ENCODE data around the gene TBL1XR1. TPM values are rescaled to one million over a fixed set of nuclear protein-coding genes. Genes with fewer than 3 reads are reported as not detected.

TBL1XR1 gene
- total and polyA plus RNA-seq, 2 of the 4 experiments (the other 2 are of a cell fraction) = 25.2 to 170 TPM

- H3K4me2 ChIP-seq (ENCODE audit: low read depth, low read length) = no peak overlapping the region
- H3K4me3 ChIP-seq (ENCODE audit: insufficient read depth, low read depth, low read length) = no peak overlapping the region
- H3K4ac ChIP-seq (ENCODE audit: low read depth, low read length) = no peak overlapping the region
- BruUV-seq (replicated peaks) = no TSS peak
- H2BK20ac ChIP-seq (ENCODE audit: low read depth, low read length) = no peak overlapping the region
- no peak overlapping the region for H4K5ac ChIP-seq (ENCODE audit: low read depth, low read length)
- H3K36me3 ChIP-seq (ENCODE audit: control insufficient read depth, insufficient read depth, low read length) = peaks cover 1% of the 10 kb centered on the region; the same call in 1 of the 2 replicates
- TF ChIP-seq CEBPB (IDR thresholded peaks at IDR 0.05; ENCODE audit: low read depth, low read length) (no peak), USF2 (IDR thresholded peaks at IDR 0.05; ENCODE audit: low read depth, low read length) (no peak), ELK1 (IDR thresholded peaks at IDR 0.05; ENCODE audit: borderline replicate concordance, low read depth, low read length) (no peak), MAFK (IDR thresholded peaks at IDR 0.05; ENCODE audit: low read depth, low read length) (no peak), MXI1 (IDR thresholded peaks at IDR 0.05; ENCODE audit: borderline replicate concordance, low read depth, low read length) (no peak), RCOR1 (IDR thresholded peaks at IDR 0.05; ENCODE audit: insufficient replicate concordance, low read length) (no peak), BHLHE40 (IDR thresholded peaks at IDR 0.05; ENCODE audit: low read depth, low read length) (no peak), CTCF (conservative IDR thresholded peaks at IDR 0.05; ENCODE audit: low read depth, low read length) (no peak), RFX5 (IDR thresholded peaks at IDR 0.05; ENCODE audit: low read depth, low read length) (no peak), FOS (IDR thresholded peaks at IDR 0.05; ENCODE audit: low read depth, low read length) (no peak), NFE2L2 (IDR thresholded peaks at IDR 0.05; ENCODE audit: low read depth, low read length) (no peak), MAZ (IDR thresholded peaks at IDR 0.05; ENCODE audit: borderline replicate concordance, low read depth, low read length) (no peak), CHD1 (IDR thresholded peaks at IDR 0.05; ENCODE audit: low read depth, low read length) (no peak), RAD21 (IDR thresholded peaks at IDR 0.05; ENCODE audit: low read length) (no peak), SMC3 (IDR thresholded peaks at IDR 0.05; ENCODE audit: low read depth, low read length) (no peak), POLR2A (IDR thresholded peaks at IDR 0.05; ENCODE audit: low read depth, low read length) (no peak)
- ChIA-PET POLR2A (ENCODE audit: unreplicated experiment) (no interaction called here), CTCF (no interaction called here)
- in situ Hi-C loops (cut with MboI; ENCODE audit: low sequenced_read_pairs) = no loop called here
- H3K18ac ChIP-seq (ENCODE audit: low read depth, low read length) = no peak overlapping the region
- H4K20me1 ChIP-seq (ENCODE audit: insufficient read depth, low read length) = peaks cover 87% of the 10 kb centered on the region
- H3K9me1 ChIP-seq (ENCODE audit: insufficient read depth, low read length) = peaks cover 11% of the 10 kb centered on the region
- DNase-seq (no peak), ATAC-seq (ENCODE audit: low read depth) (no peak)
- no peak overlapping the region for H2BK5ac ChIP-seq (ENCODE audit: low read depth, low read length, poor library complexity, severe bottlenecking)
- dilution Hi-C loops (cut with HindIII; ENCODE audit: low sequenced_read_pairs, unreplicated experiment) = no loop called here
- H2AK9ac ChIP-seq (replicated peaks; ENCODE audit: low read depth, low read length, poor library complexity) = no peak overlapping the region
- no peak overlapping the region for H3K9ac ChIP-seq (ENCODE audit: low read depth, low read length)
- H4K91ac ChIP-seq (ENCODE audit: insufficient read depth, low read depth, low read length) = no peak overlapping the region
- no peak overlapping the region for H4K8ac ChIP-seq (ENCODE audit: low read depth in 2 of 2, low read length in 2 of 2)
- intact Hi-C loops (cut with micrococcal nuclease) = no loop called here
- no peaks in the 10 kb centered on the region for H3K9me3 ChIP-seq (ENCODE audit: control insufficient read depth, insufficient read depth, low read length)
- peaks cover 21 to 73% of the 10 kb centered on the region in 2 experiments for H3K79me1 ChIP-seq (ENCODE audit: low read depth in 1 of 2, low read length in 2 of 2)
- no peak overlapping the region for H3K56ac ChIP-seq (ENCODE audit: extremely low read depth, insufficient read depth, low read length)
- WGBS, 2 experiments (ENCODE audit: extremely low coverage in 2 of 2, insufficient read length in 1 of 2) = 100% methylated on average over 1 of the region's 10 CpGs; no CpG with 5 or more reads in 1 of the 2 experiments
- H3K14ac ChIP-seq (replicated peaks; ENCODE audit: low read depth, low read length) = no peak overlapping the region
- peaks cover 4% of the 10 kb centered on the region for H3K4me1 ChIP-seq (ENCODE audit: control insufficient read depth, insufficient read depth, low read length)
- no peak overlapping the region for H2BK15ac ChIP-seq (ENCODE audit: low read depth, low read length)
- no peak overlapping the region for H2AFZ ChIP-seq (replicated peaks; ENCODE audit: low read length, poor library complexity)
- H3K27me3 ChIP-seq (ENCODE audit: control insufficient read depth, insufficient read depth, low read length) = no peaks in the 10 kb centered on the region
- no peak overlapping the region for H3K23ac ChIP-seq (ENCODE audit: low read depth, low read length)
- no peak overlapping the region for H2BK120ac ChIP-seq (ENCODE audit: low read depth, low read length)
- no peak overlapping the region for H2AK5ac ChIP-seq (ENCODE audit: low read depth, low read length)
- H3K27ac ChIP-seq (ENCODE audit: insufficient read depth, low read length) = no peak overlapping the region
Measured at GRCh38 chr3:177135841-177136492, 61.3 kb downstream of the TBL1XR1 start.

All from IMR-90 (cell line).